ENCODE data around the gene ZNF536. TPM values are rescaled to one million over a fixed set of nuclear protein-coding genes. Genes with fewer than 3 reads are reported as not detected.

Gene ZNF536
- 0.09 and 5.3 TPM in 2 replicates for total RNA-seq

DNA sequence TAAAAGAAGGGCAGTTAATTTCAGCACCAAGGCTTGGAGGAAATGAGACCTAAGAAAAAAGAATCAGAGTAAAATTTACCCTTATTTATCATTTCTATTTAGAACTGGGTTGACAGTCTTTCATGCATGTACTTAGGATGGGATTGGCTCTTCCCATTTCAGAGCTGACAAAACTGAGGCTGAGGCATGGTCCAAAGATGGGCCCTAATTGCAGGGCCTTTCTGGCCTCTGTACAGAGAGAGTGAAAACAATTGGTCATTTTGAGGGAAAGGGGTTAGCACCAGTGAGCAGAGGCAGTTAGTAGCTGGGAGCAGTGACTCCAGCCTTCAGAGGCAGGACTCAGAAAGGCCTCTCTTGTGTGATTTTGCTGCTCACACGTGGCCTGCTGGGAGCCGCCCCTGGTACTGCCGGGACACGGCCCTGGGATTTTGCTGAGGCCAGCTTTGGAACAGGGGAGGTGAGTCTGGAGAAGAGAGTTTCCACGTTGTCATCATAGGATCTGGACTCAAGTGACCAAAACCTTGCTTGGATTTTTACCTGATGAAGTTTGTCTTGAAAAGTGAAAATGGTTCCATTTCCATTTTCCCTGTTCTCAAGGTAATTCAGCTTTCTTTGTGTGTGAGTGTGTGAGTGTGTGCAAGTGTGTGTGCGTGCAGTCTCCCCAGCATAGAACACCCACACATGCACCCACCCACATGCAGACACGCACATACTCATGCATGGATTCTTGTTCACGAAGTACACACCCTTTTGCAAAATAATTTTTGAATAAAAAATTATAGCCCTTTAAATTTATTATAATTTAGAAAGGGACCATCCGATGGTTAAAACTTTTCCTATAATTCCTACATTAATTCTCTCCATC lies at the start of gene ZNF536:
TSS of gene ZNF536 (plus strand) at position 425 of the 865 bp plus-strand sequence. CDS start 71,179 bp downstream, outside the sequence.

